ENCODE measurements around the gene MYO5C. TPM values are rescaled to one million over a fixed set of nuclear protein-coding genes. Genes with fewer than 3 reads are reported as not detected.

Gene MYO5C, protein sequence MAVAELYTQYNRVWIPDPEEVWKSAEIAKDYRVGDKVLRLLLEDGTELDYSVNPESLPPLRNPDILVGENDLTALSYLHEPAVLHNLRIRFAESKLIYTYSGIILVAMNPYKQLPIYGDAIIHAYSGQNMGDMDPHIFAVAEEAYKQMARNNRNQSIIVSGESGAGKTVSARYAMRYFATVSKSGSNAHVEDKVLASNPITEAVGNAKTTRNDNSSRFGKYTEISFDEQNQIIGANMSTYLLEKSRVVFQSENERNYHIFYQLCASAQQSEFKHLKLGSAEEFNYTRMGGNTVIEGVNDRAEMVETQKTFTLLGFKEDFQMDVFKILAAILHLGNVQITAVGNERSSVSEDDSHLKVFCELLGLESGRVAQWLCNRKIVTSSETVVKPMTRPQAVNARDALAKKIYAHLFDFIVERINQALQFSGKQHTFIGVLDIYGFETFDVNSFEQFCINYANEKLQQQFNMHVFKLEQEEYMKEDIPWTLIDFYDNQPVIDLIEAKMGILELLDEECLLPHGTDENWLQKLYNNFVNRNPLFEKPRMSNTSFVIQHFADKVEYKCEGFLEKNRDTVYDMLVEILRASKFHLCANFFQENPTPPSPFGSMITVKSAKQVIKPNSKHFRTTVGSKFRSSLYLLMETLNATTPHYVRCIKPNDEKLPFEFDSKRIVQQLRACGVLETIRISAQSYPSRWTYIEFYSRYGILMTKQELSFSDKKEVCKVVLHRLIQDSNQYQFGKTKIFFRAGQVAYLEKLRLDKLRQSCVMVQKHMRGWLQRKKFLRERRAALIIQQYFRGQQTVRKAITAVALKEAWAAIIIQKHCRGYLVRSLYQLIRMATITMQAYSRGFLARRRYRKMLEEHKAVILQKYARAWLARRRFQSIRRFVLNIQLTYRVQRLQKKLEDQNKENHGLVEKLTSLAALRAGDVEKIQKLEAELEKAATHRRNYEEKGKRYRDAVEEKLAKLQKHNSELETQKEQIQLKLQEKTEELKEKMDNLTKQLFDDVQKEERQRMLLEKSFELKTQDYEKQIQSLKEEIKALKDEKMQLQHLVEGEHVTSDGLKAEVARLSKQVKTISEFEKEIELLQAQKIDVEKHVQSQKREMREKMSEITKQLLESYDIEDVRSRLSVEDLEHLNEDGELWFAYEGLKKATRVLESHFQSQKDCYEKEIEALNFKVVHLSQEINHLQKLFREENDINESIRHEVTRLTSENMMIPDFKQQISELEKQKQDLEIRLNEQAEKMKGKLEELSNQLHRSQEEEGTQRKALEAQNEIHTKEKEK (N-terminal part only)
- 10 to 100 TPM in 2 of 4 donors, 1 to 10 TPM in 2; 2.4 to 17.9 (median 6.8) TPM for polyA plus RNA-seq
- long read RNA-seq, donor 1: 0 reads
- long read RNA-seq, donor 2: 0 reads
- long read RNA-seq, donor 3: 0 reads
- long read RNA-seq, donor 4: 0 reads
- long read RNA-seq, donor 5: 0 reads
- long read RNA-seq, donor 6: 0 reads
- long read RNA-seq, donor 7: 0 reads
- long read RNA-seq, donor 8: 0 reads
- long read RNA-seq, donor 9: 0 reads
- long read RNA-seq, donor 10, full-length matches to known transcripts: 1 of 1 reads
- long read RNA-seq, donor 10, partial matches to known transcripts: 0 of 1 reads
- long read RNA-seq, donor 10, other reads (novel, unspliced or antisense): 0 of 1 reads

DNA sequence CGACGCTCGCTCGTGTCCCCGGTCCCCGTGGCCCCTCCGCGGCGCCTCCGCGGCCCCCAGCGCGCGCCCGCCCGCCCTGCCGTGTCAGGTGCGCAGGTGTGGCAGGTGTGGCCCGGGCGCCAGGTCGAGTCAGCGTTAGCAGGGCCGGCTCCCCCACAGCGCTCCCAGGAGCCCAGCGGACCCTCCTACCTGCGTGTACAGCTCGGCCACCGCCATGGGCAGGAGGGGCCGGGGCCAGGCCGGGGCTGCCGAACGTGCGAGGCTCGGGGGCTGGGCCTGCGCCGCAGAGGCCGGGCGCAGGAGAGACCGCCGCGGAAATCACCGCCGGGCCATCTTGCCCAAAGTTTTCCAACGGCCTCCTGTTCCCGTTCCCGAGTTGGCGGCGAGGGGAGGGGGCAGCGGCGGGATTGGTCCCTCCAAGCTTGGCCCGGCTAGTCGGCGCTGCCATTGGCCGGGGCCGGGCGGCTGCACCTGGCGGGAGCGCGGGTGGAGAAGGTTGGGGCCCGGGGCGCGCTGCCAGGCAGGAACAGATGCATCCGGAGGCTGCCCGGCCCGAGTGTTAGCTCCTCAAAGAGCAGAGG, at the start of gene MYO5C:
Gene MYO5C (minus strand): TSS at position 384 of the 581 bp plus-strand sequence. CDS start 168 bp downstream, at position 216.
- H3K4me1 ChIP-seq (ENCODE audit: control insufficient read depth in 3 of 3, insufficient read depth in 2 of 3, low read depth in 1 of 3, low read length in 2 of 3): peaks cover 0 to 4% (median 0%) of the 10 kb centered on the region in 3 donors
- DNase-seq (peak; percentile 80 to 89), FAIRE-seq (no peak)
- H3K27ac ChIP-seq (ENCODE audit: low read depth in 1 of 3, low read length in 2 of 3): peak within 1 kb of the TSS; percentile 2 to 64 (median 42)
- H3K9me3 ChIP-seq (ENCODE audit: control insufficient read depth in 2 of 2, insufficient read depth in 1 of 2, low read depth in 1 of 2, low read length in 1 of 2): no peaks in the 10 kb centered on the region
- H3K36me3 ChIP-seq (ENCODE audit: control insufficient read depth in 3 of 3, insufficient read depth in 2 of 3, low read depth in 1 of 3, low read length in 3 of 3): peaks cover 0 to 6% (median 0%) of the 10 kb centered on the region in 3 donors
- WGBS, 3 donors: 1 to 3% (median 1%) methylated on average over 23 to 65 of the region's 65 CpGs
- H3K4me3 ChIP-seq (ENCODE audit: low read depth in 1 of 3, low read length in 3 of 3): peak within 1 kb of the TSS; percentile 50 to 59 (median 56)
- H3K27me3 ChIP-seq (ENCODE audit: control insufficient read depth in 3 of 3, insufficient read depth in 3 of 3, low read length in 3 of 3): peaks cover 0 to 3% (median 2%) of the 10 kb centered on the region in 3 donors

DNA sequence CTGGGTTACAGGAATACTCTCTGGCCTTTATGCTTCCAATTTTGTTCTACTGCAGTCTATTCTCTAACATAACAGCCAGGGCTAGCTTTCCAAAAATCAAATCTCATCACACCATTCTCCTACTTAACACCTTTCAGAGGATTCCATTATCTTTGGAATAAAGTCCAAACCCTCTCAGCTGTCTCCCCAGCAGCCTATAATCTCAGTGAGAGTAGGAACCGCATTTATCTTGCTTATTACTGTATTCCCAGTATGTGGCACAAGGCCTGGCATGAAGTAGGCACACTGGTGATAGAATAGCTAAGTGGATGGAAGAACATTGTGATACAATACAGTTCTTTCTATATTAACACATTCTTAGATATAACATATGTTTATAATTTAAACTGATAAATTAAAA, 49.0 kb upstream of the MYO5C start:
- FAIRE-seq: no peak
- Histone ChIP-seq H3K4me3 (ENCODE audit: low read depth in 1 of 3, low read length in 3 of 3) (no peak overlapping the region), H3K27me3 (ENCODE audit: control insufficient read depth in 3 of 3, insufficient read depth in 3 of 3, low read length in 3 of 3) (no peaks in the 10 kb centered on the region), H3K36me3 (ENCODE audit: control insufficient read depth in 3 of 3, insufficient read depth in 2 of 3, low read depth in 1 of 3, low read length in 3 of 3) (peaks cover 0 to 2% (median 0%) of the 10 kb centered on the region in 3 donors), H3K9me3 (ENCODE audit: control insufficient read depth in 2 of 2, insufficient read depth in 1 of 2, low read depth in 1 of 2, low read length in 1 of 2) (no peaks in the 10 kb centered on the region), H3K27ac (ENCODE audit: low read depth in 1 of 3, low read length in 2 of 3) (no peak overlapping the region), H3K4me1 (ENCODE audit: control insufficient read depth in 3 of 3, insufficient read depth in 2 of 3, low read depth in 1 of 3, low read length in 2 of 3) (no peaks in the 10 kb centered on the region)
- WGBS, 3 donors: 64 to 81% (median 76%) methylated on average over 1 of the region's 1 CpG
- no peak for DNase-seq

DNA sequence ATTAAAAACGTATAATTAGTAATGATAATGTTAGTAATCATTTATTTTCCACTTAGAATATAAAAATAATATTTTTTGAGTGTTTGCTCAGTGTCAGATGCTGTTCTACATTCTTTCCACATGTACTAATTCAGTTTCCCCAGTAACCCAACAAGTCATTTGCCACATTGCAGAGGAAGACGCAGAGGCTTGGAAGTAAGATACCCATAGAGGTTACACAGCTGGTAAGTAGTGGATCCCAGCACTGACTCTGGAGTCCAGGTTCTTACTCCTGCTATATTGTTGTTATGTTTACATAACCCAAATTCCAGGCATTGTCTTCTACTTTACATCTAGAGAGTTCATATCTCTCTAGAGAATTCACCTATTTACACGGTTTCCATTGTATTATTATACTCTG, 48.2 kb upstream of the MYO5C start:
- Histone ChIP-seq H3K27me3 (ENCODE audit: control insufficient read depth in 3 of 3, insufficient read depth in 3 of 3, low read length in 3 of 3) (no peaks in the 10 kb centered on the region), H3K4me3 (ENCODE audit: low read depth in 1 of 3, low read length in 3 of 3) (no peak overlapping the region), H3K36me3 (ENCODE audit: control insufficient read depth in 3 of 3, insufficient read depth in 2 of 3, low read depth in 1 of 3, low read length in 3 of 3) (peaks cover 0 to 3% (median 0%) of the 10 kb centered on the region in 3 donors), H3K4me1 (ENCODE audit: control insufficient read depth in 3 of 3, insufficient read depth in 2 of 3, low read depth in 1 of 3, low read length in 2 of 3) (no peaks in the 10 kb centered on the region), H3K27ac (ENCODE audit: low read depth in 1 of 3, low read length in 2 of 3) (no peak overlapping the region), H3K9me3 (ENCODE audit: control insufficient read depth in 2 of 2, insufficient read depth in 1 of 2, low read depth in 1 of 2, low read length in 1 of 2) (no peaks in the 10 kb centered on the region)
- WGBS, 3 donors: 73 to 84% (median 82%) methylated on average over 3 of the region's 3 CpGs
- DNase-seq (no peak), FAIRE-seq (no peak)

DNA sequence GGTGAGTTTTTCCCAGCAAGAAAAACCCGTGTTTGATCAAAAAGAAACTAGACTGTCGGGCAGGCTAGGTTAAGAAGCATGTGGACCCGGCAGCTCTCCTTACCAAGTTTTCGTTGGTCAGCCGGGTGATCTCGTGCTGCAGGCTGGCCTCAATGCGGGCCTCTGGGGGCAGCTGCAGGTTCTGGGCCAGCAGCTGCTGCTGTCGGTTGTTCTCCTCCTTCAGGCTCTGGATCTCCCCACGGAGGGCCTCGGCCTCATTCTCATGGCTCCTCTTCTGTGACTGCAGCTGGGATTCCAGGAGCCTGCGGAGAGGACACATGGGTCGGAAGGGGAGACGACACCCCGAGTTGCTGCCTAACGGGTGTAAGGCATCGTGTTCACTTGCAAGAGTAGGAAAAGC, 44.5 kb upstream of the MYO5C start:
- Histone ChIP-seq H3K4me1 (ENCODE audit: control insufficient read depth in 3 of 3, insufficient read depth in 2 of 3, low read depth in 1 of 3, low read length in 2 of 3) (no peaks in the 10 kb centered on the region), H3K36me3 (ENCODE audit: control insufficient read depth in 3 of 3, insufficient read depth in 2 of 3, low read depth in 1 of 3, low read length in 3 of 3) (peaks cover 0 to 3% (median 0%) of the 10 kb centered on the region in 3 donors), H3K9me3 (ENCODE audit: control insufficient read depth in 2 of 2, insufficient read depth in 1 of 2, low read depth in 1 of 2, low read length in 1 of 2) (no peaks in the 10 kb centered on the region), H3K4me3 (ENCODE audit: low read depth in 1 of 3, low read length in 3 of 3) (no peak overlapping the region), H3K27ac (ENCODE audit: low read depth in 1 of 3, low read length in 2 of 3) (no peak overlapping the region), H3K27me3 (ENCODE audit: control insufficient read depth in 3 of 3, insufficient read depth in 3 of 3, low read length in 3 of 3) (no peaks in the 10 kb centered on the region)
- 93 to 97% (median 95%) methylated on average over 16 of the region's 16 CpGs for WGBS, 3 donors
- no peak for DNase-seq
- FAIRE-seq: no peak

DNA sequence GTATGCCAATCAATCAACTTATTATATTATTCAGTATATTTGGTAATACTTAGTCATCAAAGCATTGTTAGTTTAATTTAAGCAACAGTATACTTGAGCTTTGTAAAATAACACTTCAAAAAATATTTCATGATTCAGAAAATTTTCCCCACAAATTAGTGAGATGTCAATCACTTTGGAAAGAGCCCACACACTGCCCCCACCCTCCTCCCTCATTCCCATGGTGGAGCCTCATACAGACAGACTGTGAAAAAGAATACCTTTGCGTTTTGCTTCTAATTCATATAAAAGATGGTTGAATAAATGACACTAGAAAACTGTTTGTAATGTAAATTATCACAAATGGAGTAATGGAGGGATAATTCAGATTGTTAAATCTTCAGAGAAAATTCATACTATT, 43.3 kb upstream of the MYO5C start:
- Histone ChIP-seq H3K27me3 (ENCODE audit: control insufficient read depth in 3 of 3, insufficient read depth in 3 of 3, low read length in 3 of 3) (no peaks in the 10 kb centered on the region), H3K9me3 (ENCODE audit: control insufficient read depth in 2 of 2, insufficient read depth in 1 of 2, low read depth in 1 of 2, low read length in 1 of 2) (no peaks in the 10 kb centered on the region), H3K27ac (ENCODE audit: low read depth in 1 of 3, low read length in 2 of 3) (no peak overlapping the region), H3K36me3 (ENCODE audit: control insufficient read depth in 3 of 3, insufficient read depth in 2 of 3, low read depth in 1 of 3, low read length in 3 of 3) (peaks cover 0 to 3% (median 0%) of the 10 kb centered on the region in 3 donors), H3K4me3 (ENCODE audit: low read depth in 1 of 3, low read length in 3 of 3) (no peak overlapping the region), H3K4me1 (ENCODE audit: control insufficient read depth in 3 of 3, insufficient read depth in 2 of 3, low read depth in 1 of 3, low read length in 2 of 3) (no peaks in the 10 kb centered on the region)
- FAIRE-seq (no peak), DNase-seq (no peak)
- WGBS, 3 donors: 92 to 100% (median 95%) methylated on average over 1 of the region's 1 CpG

DNA sequence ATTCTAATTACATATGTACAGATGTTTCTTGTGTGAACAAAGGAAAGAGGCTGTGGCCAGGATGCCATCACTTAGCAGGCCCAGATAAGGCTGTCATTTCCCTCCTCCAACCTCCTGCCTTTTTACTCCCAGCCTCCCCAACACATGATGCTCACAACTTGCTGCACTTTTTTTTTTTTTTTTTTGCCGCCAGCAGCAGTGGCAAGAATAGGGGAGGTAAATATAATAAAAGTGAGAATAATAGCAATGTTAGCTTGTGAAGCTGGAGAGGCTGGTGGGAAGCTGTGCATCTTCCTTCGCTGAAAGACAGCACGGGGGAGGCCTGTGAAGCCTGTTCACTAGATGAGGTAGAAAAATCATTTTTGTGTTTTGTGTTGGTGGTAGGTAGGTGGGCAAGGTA, 42.5 kb upstream of the MYO5C start:
- DNase-seq (no peak), FAIRE-seq (no peak)
- 89 to 99% (median 98%) methylated on average over 3 of the region's 3 CpGs for WGBS, 3 donors

DNA sequence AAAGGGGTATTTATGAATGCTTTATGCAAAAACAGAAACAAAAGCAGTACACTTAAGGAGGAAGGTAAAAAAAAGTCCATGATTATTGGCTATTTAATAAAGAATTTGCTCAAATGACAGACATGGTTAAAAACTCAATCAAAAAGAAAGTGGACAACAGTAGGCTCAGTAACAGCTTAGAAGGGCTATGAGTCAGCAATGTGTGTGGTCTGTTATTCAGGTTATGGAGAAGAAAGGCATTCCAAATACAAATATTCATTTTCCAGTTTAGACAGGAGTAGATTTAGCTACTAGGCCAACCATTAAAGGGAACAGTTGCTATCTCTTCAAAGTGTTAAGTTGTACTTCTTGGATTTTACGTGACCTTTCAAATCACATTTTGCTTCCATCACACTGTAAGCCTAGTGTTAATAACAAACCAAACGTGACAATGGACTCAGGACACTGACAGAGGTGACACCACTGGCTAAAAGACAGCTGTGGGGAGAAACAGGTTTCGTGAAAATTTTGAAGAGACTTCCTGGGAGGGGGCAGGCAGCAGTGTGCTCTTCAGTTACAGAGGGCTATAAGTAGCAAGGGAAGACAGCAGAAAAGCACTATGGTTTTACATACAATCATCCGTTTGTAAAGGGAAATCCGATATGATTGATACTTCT, 41.7 kb upstream of the MYO5C start:
- FAIRE-seq: no peak
- WGBS, 3 donors: 83 to 87% (median 85%) methylated on average over 5 of the region's 5 CpGs

More for the DNA sequence above, 42.5 kb upstream of the MYO5C start:
- H3K27ac ChIP-seq (ENCODE audit: low read depth in 1 of 3, low read length in 2 of 3): no peak overlapping the region
- no peaks in the 10 kb centered on the region for H3K27me3 ChIP-seq (ENCODE audit: control insufficient read depth in 3 of 3, insufficient read depth in 3 of 3, low read length in 3 of 3)
- no peaks in the 10 kb centered on the region for H3K9me3 ChIP-seq (ENCODE audit: control insufficient read depth in 2 of 2, insufficient read depth in 1 of 2, low read depth in 1 of 2, low read length in 1 of 2)
- H3K36me3 ChIP-seq (ENCODE audit: control insufficient read depth in 3 of 3, insufficient read depth in 2 of 3, low read depth in 1 of 3, low read length in 3 of 3): peaks cover 0 to 3% (median 0%) of the 10 kb centered on the region in 3 donors
- no peaks in the 10 kb centered on the region for H3K4me1 ChIP-seq (ENCODE audit: control insufficient read depth in 3 of 3, insufficient read depth in 2 of 3, low read depth in 1 of 3, low read length in 2 of 3)
- H3K4me3 ChIP-seq (ENCODE audit: low read depth in 1 of 3, low read length in 3 of 3): no peak overlapping the region

More for the DNA sequence above, 41.7 kb upstream of the MYO5C start:
- H3K27ac ChIP-seq (ENCODE audit: low read depth in 1 of 3, low read length in 2 of 3): no peak overlapping the region
- H3K4me1 ChIP-seq (ENCODE audit: control insufficient read depth in 3 of 3, insufficient read depth in 2 of 3, low read depth in 1 of 3, low read length in 2 of 3): no peaks in the 10 kb centered on the region
- no peaks in the 10 kb centered on the region for H3K27me3 ChIP-seq (ENCODE audit: control insufficient read depth in 3 of 3, insufficient read depth in 3 of 3, low read length in 3 of 3)
- H3K36me3 ChIP-seq (ENCODE audit: control insufficient read depth in 3 of 3, insufficient read depth in 2 of 3, low read depth in 1 of 3, low read length in 3 of 3): peaks cover 0 to 3% (median 0%) of the 10 kb centered on the region in 3 donors
- H3K4me3 ChIP-seq (ENCODE audit: low read depth in 1 of 3, low read length in 3 of 3): no peak overlapping the region
- no peak for DNase-seq
- no peaks in the 10 kb centered on the region for H3K9me3 ChIP-seq (ENCODE audit: control insufficient read depth in 2 of 2, insufficient read depth in 1 of 2, low read depth in 1 of 2, low read length in 1 of 2)
